T-helper 1 cell treated with Interleukin-12 subunit alpha and Interleukin-12 subunit beta and Interleukin-4 antibody, amounts not matched to agents 30 μg/mL and 1 μg/mL, for 36 hours (primary cell): ENCODE measurements around the gene STX1B.

Experiments
- H3K27ac Mint-ChIP-seq: one replicate; pipeline ENCODE4 v1.8.0; 2021; ENCODE audit warnings: mild to moderate bottlenecking, mixed read lengths
- H3K27me3 Mint-ChIP-seq: one replicate; pipeline ENCODE4 v1.8.0; 2021; ENCODE audit warnings: low read depth, mixed read lengths
- H3K36me3 Mint-ChIP-seq: one replicate; pipeline ENCODE4 v1.8.0; 2021; ENCODE audit warnings: low read depth, mixed read lengths
- H3K4me1 Mint-ChIP-seq: one replicate; pipeline ENCODE4 v1.8.0; 2021; ENCODE audit warnings: low read depth, mixed read lengths
- H3K4me3 Mint-ChIP-seq: one replicate; pipeline ENCODE4 v1.8.0; 2021; ENCODE audit warnings: mild to moderate bottlenecking, moderate library complexity, mixed read lengths
- H3K9me3 Mint-ChIP-seq: one replicate; pipeline ENCODE4 v1.8.0; 2021; ENCODE audit warnings: mixed read lengths

The STX1B gene

DNA sequence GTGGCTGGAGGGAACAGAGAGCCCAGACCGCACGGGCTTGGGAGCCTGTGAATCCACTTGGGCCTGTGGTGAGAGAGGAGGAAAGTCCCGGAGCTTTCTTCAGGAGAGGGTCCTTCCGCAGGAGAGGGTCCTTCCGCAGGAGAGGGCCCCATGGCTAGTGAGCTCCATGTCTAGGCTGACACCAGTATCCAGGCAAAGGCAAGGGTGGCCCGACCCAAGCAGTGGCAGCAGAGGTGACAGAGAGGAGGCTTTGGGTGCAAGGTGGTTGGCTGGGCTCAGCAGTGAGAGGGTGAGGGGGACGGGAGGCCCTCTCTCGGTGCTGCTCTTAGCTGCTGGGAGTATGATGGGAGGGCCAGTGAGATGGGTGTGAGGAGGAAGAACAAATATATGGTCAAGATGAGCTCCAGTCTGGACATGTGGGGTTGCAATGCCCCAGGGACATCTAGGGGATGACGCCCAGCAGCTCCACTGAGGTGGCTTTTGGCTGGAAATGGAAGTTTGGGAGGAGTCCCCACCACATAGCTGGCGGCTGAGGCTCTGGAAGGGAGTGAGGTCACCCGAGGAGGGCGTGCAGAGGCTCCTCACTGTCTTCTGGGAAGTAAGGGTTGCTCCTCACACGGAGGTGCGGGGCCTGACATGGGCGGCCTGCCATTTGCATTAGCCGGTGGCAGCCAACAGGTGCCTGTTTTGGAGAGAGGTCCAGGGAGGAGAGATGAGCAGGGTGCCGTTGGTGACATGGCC, 27.7 kb downstream of the STX1B start:
- Mint-ChIP-seq H3K9me3 (no peaks in the 10 kb centered on the region), H3K4me1 (peaks cover 4% of the 10 kb centered on the region), H3K4me3 (no peak overlapping the region), H3K27ac (peak overlapping the region; percentile 52), H3K27me3 (no peaks in the 10 kb centered on the region), H3K36me3 (peaks cover 20% of the 10 kb centered on the region)

DNA sequence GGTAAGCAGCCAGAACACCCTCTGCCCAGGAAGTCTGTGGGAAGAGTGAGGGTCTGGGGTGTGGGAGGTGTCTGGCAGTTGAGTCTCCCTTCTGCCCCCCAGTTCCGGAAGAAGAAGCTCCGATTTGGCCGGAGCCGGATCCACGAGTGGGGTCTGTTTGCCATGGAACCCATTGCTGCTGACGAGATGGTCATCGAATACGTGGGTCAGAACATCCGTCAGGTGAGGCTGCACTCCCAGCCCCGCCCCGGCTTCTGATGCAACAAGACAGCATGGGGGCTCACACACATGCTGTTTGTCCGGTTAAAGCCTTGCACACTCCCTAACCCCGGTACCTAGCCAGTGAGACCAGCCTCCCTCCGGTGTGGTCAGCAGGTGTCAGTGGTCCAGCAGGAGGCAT, 29.5 kb downstream of the STX1B start:
- Mint-ChIP-seq H3K27ac (no peak overlapping the region), H3K9me3 (no peaks in the 10 kb centered on the region), H3K27me3 (no peaks in the 10 kb centered on the region), H3K4me1 (peaks cover 4% of the 10 kb centered on the region), H3K36me3 (peaks cover 30% of the 10 kb centered on the region), H3K4me3 (no peak overlapping the region)

DNA sequence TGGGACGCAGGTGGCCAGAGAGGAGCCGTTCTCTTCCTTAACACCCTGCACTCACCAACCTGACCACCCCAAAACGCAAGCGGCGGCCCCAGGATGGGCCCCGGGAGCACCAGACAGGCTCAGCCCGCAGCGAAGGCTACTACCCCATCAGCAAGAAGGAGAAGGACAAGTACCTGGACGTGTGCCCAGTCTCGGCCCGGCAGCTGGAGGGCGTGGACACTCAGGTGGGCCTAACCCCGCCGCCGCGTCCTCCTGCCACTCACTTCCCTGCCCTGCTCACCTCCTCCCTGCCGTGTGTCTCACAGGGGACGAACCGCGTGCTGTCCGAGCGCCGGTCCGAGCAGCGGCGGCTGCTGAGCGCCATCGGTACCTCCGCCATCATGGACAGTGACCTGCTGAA, 30.0 kb downstream of the STX1B start:
- Mint-ChIP-seq H3K36me3 (peaks cover 34% of the 10 kb centered on the region), H3K4me3 (no peak overlapping the region), H3K27me3 (no peaks in the 10 kb centered on the region), H3K9me3 (no peaks in the 10 kb centered on the region), H3K4me1 (peaks cover 4% of the 10 kb centered on the region), H3K27ac (no peak overlapping the region)

- H3K4me1 Mint-ChIP-seq: peaks cover 1% of the 10 kb centered on the region
- no peaks in the 10 kb centered on the region for H3K9me3 Mint-ChIP-seq
- H3K27me3 Mint-ChIP-seq: no peaks in the 10 kb centered on the region
- no peak overlapping the region for H3K4me3 Mint-ChIP-seq
- no peak overlapping the region for H3K27ac Mint-ChIP-seq
- H3K36me3 Mint-ChIP-seq: peaks cover 34% of the 10 kb centered on the region
These were observed 30.4 kb downstream of the STX1B start for GRCh38 chr16:30980023-30980371.

DNA sequence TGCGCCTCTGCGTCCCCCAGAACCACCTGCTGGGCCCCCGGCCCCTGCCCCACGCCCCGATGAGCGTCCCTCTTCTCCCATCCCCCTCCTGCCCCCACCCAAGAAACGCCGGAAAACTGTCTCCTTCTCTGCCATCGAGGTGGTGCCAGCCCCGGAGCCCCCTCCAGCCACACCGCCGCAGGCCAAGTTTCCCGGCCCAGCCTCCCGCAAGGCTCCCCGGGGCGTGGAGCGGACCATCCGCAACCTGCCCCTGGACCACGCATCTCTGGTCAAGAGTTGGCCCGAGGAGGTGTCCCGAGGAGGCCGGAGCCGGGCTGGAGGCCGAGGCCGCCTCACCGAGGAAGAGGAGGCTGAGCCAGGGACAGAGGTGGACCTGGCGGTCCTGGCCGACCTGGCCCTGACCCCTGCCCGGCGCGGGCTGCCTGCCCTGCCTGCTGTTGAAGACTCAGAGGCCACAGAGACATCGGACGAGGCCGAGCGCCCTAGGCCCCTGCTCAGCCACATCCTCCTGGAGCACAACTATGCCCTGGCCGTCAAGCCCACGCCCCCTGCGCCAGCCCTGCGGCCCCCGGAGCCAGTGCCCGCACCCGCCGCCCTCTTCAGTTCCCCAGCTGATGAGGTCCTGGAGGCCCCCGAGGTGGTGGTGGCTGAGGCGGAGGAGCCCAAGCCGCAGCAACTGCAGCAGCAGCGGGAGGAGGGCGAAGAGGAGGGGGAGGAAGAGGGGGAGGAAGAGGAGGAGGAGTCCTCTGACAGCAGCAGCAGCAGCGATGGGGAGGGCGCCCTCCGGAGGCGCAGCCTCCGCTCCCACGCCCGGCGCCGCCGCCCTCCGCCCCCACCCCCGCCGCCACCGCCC, 31.0 kb downstream of the STX1B start:
- Mint-ChIP-seq H3K27me3 (no peaks in the 10 kb centered on the region), H3K27ac (no peak overlapping the region), H3K4me1 (peaks cover 1% of the 10 kb centered on the region), H3K4me3 (no peak overlapping the region), H3K36me3 (peaks cover 36% of the 10 kb centered on the region), H3K9me3 (no peaks in the 10 kb centered on the region)

GRCh38 chr16:30977502-30977901, 32.9 kb downstream of the STX1B start:
- no peaks in the 10 kb centered on the region for H3K9me3 Mint-ChIP-seq
- H3K27ac Mint-ChIP-seq: no peak overlapping the region
- H3K4me3 Mint-ChIP-seq: no peak overlapping the region
- no peaks in the 10 kb centered on the region for H3K4me1 Mint-ChIP-seq
- peaks cover 44% of the 10 kb centered on the region for H3K36me3 Mint-ChIP-seq
- H3K27me3 Mint-ChIP-seq: no peaks in the 10 kb centered on the region

- Mint-ChIP-seq H3K27ac (no peak overlapping the region), H3K27me3 (no peaks in the 10 kb centered on the region), H3K9me3 (no peaks in the 10 kb centered on the region), H3K4me3 (no peak overlapping the region), H3K4me1 (peaks cover 2% of the 10 kb centered on the region), H3K36me3 (peaks cover 52% of the 10 kb centered on the region)
These were observed 34.0 kb downstream of the STX1B start for GRCh38 chr16:30976486-30976885.

DNA sequence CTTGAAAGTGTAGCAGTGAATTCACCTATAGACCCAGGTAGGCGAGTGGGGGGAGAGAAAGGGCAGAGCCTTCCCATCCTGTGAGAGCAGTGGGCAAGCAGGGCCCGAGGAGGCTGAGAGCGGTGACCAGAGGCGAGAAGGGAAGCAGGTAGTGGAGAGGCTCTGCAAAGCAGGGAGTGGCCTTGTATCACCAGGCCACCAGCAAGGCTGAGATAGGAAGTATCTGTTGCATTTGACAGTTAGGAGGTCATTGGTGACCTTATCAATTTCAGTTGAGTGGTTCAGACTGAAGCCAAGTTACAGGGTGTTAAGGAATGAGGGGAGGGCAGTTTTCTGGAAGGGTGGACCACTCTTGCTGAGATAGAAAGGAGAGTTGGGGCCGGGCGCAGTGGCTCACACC, 36.1 kb downstream of the STX1B start:
- Mint-ChIP-seq H3K4me3 (no peak overlapping the region), H3K36me3 (peaks cover 58% of the 10 kb centered on the region), H3K4me1 (peaks cover 2% of the 10 kb centered on the region), H3K9me3 (no peaks in the 10 kb centered on the region), H3K27me3 (no peaks in the 10 kb centered on the region), H3K27ac (no peak overlapping the region)

DNA sequence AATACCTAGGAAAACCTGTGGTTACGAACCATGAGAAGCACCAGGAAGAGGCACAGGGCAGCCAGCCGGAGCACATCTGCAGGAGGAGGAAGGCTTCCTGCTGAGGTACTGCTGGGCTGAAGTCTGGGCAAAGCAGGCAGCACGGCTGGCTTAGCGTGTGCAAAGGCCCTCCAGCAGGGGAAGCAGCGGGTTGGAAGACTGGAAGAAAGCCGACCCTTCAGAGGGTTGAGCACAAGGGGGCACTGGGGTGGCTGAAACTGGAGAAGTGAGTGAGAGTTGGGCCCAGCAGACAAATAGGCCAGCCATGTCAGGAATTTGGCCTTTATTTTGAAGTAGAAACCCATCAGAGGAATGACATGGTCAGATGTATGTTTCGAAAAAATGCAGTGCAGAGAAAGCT, 37.6 kb downstream of the STX1B start:
- Mint-ChIP-seq H3K27ac (no peak overlapping the region), H3K36me3 (peaks cover 58% of the 10 kb centered on the region)

GRCh38 chr16:30971298-30971697, 39.1 kb downstream of the STX1B start:
- Mint-ChIP-seq H3K36me3 (peaks cover 61% of the 10 kb centered on the region), H3K4me1 (peaks cover 2% of the 10 kb centered on the region), H3K27ac (no peak overlapping the region), H3K4me3 (no peak overlapping the region), H3K27me3 (no peaks in the 10 kb centered on the region), H3K9me3 (no peaks in the 10 kb centered on the region)

More for the DNA sequence above, 37.6 kb downstream of the STX1B start:
- no peak overlapping the region for H3K4me3 Mint-ChIP-seq
- peaks cover 2% of the 10 kb centered on the region for H3K4me1 Mint-ChIP-seq
- H3K27me3 Mint-ChIP-seq: no peaks in the 10 kb centered on the region
- H3K9me3 Mint-ChIP-seq: no peaks in the 10 kb centered on the region

GRCh38 chr16:30969246-30969842, 41.1 kb downstream of the STX1B start:
- Mint-ChIP-seq H3K4me1 (peaks cover 2% of the 10 kb centered on the region), H3K27me3 (no peaks in the 10 kb centered on the region), H3K27ac (no peak overlapping the region), H3K36me3 (peaks cover 62% of the 10 kb centered on the region), H3K9me3 (no peaks in the 10 kb centered on the region), H3K4me3 (no peak overlapping the region)

- H3K9me3 Mint-ChIP-seq: no peaks in the 10 kb centered on the region
- peaks cover 58% of the 10 kb centered on the region for H3K36me3 Mint-ChIP-seq
- H3K4me1 Mint-ChIP-seq: peaks cover 2% of the 10 kb centered on the region
- H3K27me3 Mint-ChIP-seq: no peaks in the 10 kb centered on the region
- H3K27ac Mint-ChIP-seq: no peak overlapping the region
- no peak overlapping the region for H3K4me3 Mint-ChIP-seq
These were observed 42.6 kb downstream of the STX1B start for GRCh38 chr16:30967795-30968194.

GRCh38 chr16:30966033-30966619, 44.3 kb downstream of the STX1B start:
- Mint-ChIP-seq H3K36me3 (peaks cover 55% of the 10 kb centered on the region), H3K27me3 (no peaks in the 10 kb centered on the region), H3K9me3 (no peaks in the 10 kb centered on the region), H3K4me1 (no peaks in the 10 kb centered on the region), H3K4me3 (no peak overlapping the region), H3K27ac (no peak overlapping the region)

DNA sequence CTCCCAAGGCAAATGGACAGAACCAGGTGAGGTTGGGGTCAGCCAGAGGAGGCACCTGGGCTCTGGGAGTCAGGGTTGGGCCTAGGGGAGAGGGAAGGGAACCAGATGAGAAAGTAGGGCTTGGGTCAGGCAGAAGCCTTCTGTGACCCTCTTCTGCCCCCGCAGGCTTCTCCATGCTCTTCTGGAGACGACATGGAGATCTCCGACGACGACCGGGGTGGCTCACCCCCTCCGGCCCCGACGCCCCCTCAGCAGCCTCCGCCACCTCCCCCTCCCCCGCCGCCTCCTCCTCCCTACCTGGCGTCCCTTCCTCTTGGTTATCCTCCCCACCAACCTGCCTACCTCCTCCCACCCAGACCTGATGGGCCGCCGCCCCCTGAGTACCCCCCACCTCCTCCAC, 45.0 kb downstream of the STX1B start:
- H3K36me3 Mint-ChIP-seq: peaks cover 51% of the 10 kb centered on the region
- no peaks in the 10 kb centered on the region for H3K9me3 Mint-ChIP-seq
- H3K4me3 Mint-ChIP-seq: no peak overlapping the region
- no peaks in the 10 kb centered on the region for H3K27me3 Mint-ChIP-seq
- H3K27ac Mint-ChIP-seq: no peak overlapping the region
- peaks cover under 1% of the 10 kb centered on the region for H3K4me1 Mint-ChIP-seq
